ENCODE results near the gene CCDC167. TPM values are rescaled to one million over a fixed set of nuclear protein-coding genes. Genes with fewer than 3 reads are reported as not detected.

The CCDC167 gene
- total and polyA plus RNA-seq, 7 donors: 13.8 to 54.0 (median 24.8) TPM

DNA sequence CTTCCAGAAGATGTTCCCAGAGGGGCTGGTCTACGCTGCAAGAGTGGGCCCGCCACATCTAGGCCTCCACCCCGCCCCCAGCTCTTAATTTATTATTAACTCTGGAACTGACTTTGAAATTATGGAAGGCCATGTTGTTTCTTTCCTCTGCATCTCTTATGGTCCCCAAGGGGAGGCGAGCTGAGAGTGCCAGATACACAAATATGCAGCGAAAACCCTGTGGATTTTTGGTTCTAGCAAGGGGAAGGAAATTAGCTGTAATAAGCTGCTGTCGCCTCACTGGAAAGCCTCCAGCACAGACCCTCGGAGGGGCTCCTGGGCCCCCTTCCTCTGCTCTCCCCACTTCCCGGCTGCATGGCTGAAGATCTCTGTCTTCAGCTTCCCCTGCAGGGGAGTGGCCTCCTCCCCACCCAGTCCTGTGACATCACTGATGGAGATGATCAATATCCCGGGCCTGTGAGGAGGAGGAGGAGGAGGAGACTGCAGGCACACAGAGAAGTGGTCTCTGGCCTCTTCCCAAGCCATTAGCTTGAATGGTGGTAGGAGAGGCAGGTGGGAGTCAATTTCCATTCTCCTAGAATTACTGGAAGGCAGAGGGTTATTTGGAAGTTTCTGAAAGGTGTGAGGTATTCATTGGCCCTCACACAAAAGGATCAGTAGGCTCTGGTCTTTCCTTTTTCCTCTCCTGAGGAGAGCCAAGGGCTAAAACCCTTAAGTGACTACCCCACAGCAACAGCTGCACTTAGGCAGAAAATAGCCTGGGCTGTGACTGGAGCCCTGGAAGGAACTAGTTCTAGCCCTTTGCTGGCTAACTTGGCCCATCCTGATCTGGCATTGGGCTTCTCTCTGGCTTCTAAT lies 39.7 kb upstream of the CCDC167 start:
- no peak for TF ChIP-seq CTCF (IDR thresholded peaks at IDR 0.05)
- TF ChIP-seq POLR2AphosphoS5 (IDR thresholded peaks at IDR 0.05): no peak
- no peak for TF ChIP-seq EP300 (IDR thresholded peaks at IDR 0.05)
- TF ChIP-seq POLR2A (IDR thresholded peaks at IDR 0.05): no peak
- H3K27ac ChIP-seq: no peak overlapping the region
- DNase-seq: no peak
- H3K9me3 ChIP-seq: no peaks in the 10 kb centered on the region
- no peak overlapping the region for H3K4me3 ChIP-seq
- intact Hi-C loops (cut with DNase I): no loop called here
- H3K36me3 ChIP-seq: no peaks in the 10 kb centered on the region
- WGBS, 2 donors: 70 to 79% methylated on average over 9 of the region's 9 CpGs
- peaks cover 5 to 28% (median 23%) of the 10 kb centered on the region in 3 donors for H3K27me3 ChIP-seq
- peaks cover 0 to 19% (median 14%) of the 10 kb centered on the region in 4 donors for H3K4me1 ChIP-seq

- intact Hi-C loops (cut with DNase I): no loop called here
- no peak for TF ChIP-seq POLR2AphosphoS5 (IDR thresholded peaks at IDR 0.05)
- TF ChIP-seq CTCF (IDR thresholded peaks at IDR 0.05): no peak
- TF ChIP-seq POLR2A (IDR thresholded peaks at IDR 0.05): no peak
- no peak for TF ChIP-seq EP300 (IDR thresholded peaks at IDR 0.05)
Observed at GRCh38 chr6:37538107-37538506, 38.4 kb upstream of the CCDC167 start.

GRCh38 chr6:37537548-37537947 lies 37.9 kb upstream of the CCDC167 start:
- H3K27me3 ChIP-seq: peaks cover 8 to 47% (median 29%) of the 10 kb centered on the region in 3 donors
- WGBS, 2 donors: 53 to 81% methylated on average over 5 of the region's 5 CpGs
- intact Hi-C loops (cut with DNase I): no loop called here

More at GRCh38 chr6:37538107-37538506, 38.4 kb upstream of the CCDC167 start:
- WGBS, 2 donors: 45 to 80% methylated on average over 6 of the region's 6 CpGs
- H3K4me1 ChIP-seq: peaks cover 0 to 19% (median 14%) of the 10 kb centered on the region in 4 donors
- no peaks in the 10 kb centered on the region for H3K36me3 ChIP-seq
- no peak overlapping the region for H3K4me3 ChIP-seq
- H3K9me3 ChIP-seq: no peaks in the 10 kb centered on the region
- peaks cover 8 to 41% (median 29%) of the 10 kb centered on the region in 3 donors for H3K27me3 ChIP-seq
- no peak for DNase-seq
- H3K27ac ChIP-seq: no peak overlapping the region

DNA sequence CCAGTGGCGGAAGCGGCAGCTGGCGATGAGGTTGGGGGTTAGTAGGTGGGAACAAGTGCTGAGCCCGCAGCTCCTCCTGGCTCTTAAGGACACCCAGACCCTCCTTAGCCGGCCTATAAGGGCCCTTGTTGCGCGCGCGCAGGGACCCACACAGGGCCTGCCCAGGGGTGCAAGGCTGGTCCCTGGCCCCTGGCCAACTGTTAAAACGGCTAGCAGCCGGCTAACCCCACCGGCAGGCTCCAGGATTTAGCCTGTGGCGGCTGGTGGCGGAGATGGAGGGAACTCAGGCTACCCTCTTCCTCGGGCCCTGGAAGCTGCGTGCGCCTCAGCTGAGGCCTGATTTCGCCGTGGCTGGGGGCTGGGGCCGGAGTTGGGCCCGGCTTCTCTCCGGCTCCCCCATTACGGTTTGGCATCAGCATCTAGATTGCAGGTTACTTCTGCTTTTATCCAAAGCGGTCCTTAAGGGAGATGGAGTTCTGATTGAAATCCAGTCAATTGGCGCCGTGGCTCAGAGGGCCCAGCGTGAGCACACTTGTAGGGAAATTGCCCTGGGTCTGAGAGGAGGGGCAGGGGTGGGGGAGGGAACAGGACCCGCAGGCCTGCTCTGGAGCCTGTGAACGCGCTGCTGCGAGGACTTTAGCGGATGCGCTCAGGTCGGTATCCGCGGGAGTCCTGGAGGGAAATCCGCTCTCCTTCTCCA lies 36.9 kb upstream of the CCDC167 start:
- Histone ChIP-seq H3K4me3 (peak overlapping the region in 3 of 4 donors; percentile 9 to 34 (median 29)), H3K27me3 (peaks cover 8 to 55% (median 29%) of the 10 kb centered on the region in 3 donors), H3K4me1 (peaks cover 0 to 19% (median 14%) of the 10 kb centered on the region in 4 donors), H3K9me3 (no peaks in the 10 kb centered on the region), H3K36me3 (no peaks in the 10 kb centered on the region), H3K27ac (no peak overlapping the region)
- no peak for DNase-seq
- intact Hi-C loops (cut with DNase I): no loop called here
- WGBS, 2 donors: 21 to 35% methylated on average over 37 of the region's 37 CpGs
- no peak for TF ChIP-seq EP300 (IDR thresholded peaks at IDR 0.05)
- TF ChIP-seq POLR2AphosphoS5 (IDR thresholded peaks at IDR 0.05): no peak
- no peak for TF ChIP-seq POLR2A (IDR thresholded peaks at IDR 0.05)
- TF ChIP-seq CTCF (IDR thresholded peaks at IDR 0.05): no peak

More at GRCh38 chr6:37537548-37537947, 37.9 kb upstream of the CCDC167 start:
- Histone ChIP-seq H3K27ac (no peak overlapping the region), H3K9me3 (no peaks in the 10 kb centered on the region), H3K4me1 (peaks cover 0 to 19% (median 14%) of the 10 kb centered on the region in 4 donors), H3K36me3 (no peaks in the 10 kb centered on the region), H3K4me3 (no peak overlapping the region)
- DNase-seq: no peak
- no peak for TF ChIP-seq CTCF (IDR thresholded peaks at IDR 0.05)
- TF ChIP-seq POLR2AphosphoS5 (IDR thresholded peaks at IDR 0.05): no peak

Measured in sigmoid colon (tissue), 7 donors.